HG03039 (cell line): Measurements from ENCODE around the gene EIF2B5.

Source experiments
- ATAC-seq: cut with Tn5 transposase; IDR thresholded peaks from one replicate; pipeline ENCODE4 v1.9.1; 2021; ENCODE audit warnings: mild to moderate bottlenecking, moderate library complexity; ENCODE audit not compliant: unreplicated experiment

The EIF2B5 gene

DNA sequence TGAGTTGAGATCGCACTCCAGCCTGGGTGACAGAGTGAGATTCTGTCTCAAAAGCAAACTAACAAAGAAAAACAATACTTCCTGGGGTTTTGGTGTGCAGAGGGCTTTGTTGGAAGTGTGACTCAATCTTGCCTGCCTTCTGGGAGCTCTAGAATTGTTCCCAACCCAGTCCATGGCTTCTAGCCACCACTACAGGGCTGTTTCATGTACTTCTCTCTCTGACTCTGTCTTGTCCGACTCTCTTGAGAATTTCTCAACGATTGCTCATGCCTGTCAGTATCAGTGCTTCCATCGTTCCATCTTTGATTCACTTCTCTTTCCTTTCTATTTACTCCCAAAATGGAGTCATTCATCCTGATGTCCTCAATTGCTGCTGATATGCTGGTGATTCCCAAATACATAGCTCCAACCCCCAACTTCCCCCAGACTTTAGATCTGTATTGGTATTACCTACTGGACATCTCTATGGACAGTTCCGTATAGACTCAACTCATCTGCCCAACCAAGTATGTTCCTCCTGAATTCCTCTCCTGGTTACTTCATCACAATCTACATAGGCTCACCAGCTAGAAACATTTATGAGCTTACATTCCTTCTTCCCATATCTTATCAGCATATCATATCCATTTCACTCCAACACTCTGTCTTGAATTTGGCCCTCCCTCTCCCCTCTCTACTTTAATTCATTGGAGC is 37.7 kb downstream of the EIF2B5 start:
- no peak for ATAC-seq

GRCh38 chr3:184173374-184173722 is 38.2 kb downstream of the EIF2B5 start:
- no peak for ATAC-seq

DNA sequence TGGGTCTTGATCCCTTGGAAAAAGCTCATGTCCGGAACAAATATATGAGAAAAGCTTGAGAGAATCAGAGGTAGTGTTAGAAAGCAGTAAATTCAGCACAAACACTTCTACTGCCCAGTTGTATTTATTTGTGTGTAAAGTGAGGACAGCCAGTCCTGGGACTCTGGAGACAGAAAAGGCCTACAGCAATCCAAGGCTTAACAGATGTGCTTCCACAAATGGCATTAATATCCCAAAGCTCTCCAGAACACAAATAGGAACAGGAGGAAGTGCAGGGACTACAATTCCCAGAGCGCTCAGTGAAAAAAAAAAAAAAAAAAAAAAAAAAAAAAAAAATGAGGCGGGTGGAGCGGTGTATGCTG is 39.1 kb downstream of the EIF2B5 start:
- no peak for ATAC-seq

DNA sequence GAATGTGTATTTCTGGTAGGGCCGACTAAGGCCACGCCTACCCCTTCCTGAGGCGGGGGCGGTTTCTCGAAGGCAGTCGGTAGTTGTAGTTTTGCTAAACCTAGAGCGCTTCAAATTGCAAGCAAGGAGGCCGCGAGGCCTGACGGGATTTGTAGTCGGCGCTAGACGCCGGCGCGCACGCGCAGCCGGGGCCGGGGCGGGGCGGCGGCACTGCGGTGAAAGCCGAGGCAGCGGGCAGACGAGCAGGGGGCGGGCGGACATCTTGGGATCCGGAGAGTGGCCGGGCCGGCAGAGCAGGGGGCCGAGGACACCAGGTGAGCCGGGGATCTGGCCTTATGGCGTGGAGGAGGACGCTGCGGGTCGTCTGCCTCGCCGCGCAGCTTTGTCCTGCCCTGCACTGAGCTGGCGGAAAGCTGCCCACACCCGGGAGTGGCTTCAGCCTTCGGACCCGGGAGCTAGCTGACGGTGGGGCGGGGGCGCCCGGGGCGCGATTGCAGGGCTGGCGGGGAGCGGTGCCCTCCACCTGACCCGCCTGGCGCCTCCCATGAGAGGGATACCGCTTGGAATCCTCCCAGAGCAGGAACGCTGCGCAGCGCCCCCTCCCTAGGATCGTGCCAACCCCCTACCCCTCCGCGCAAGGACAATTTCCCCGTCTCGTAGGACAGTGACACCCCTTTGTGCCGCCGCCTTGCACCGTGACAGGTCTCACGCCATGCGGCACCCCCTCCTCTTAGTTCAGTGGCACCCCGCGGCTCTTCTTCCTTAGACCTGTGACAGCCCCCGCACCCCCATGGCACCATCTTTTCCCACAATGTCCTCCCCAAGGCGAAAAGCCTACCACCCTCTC is 39.7 kb downstream of the EIF2B5 start, which contains the start of gene AP2M1:
Gene AP2M1 (plus strand): TSS at position 210 of the 847 bp plus-strand sequence. CDS start 2,139 bp downstream, outside the sequence.
- ATAC-seq, result peak; percentile 86

- ATAC-seq, result no peak
Observed at GRCh38 chr3:184175506-184175905, 40.3 kb downstream of the EIF2B5 start.

DNA sequence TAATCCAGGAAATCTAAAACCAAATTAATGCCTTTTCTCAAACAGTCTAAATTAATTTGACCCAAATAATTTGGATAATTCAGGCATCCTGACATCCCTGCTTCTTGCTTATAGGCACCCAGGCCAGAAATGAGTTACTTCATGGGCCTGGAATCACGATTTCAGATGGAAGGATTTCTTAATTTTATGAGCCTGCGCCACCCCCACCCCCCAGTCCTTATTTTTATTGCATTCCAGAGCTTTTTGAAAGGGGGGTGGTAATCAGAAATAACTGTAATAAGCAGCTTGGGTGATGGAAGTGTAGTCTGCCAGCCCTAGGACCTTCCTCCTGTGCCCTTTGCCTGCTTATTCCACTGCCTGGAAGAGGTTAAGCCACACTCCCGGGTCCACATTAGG is 40.8 kb downstream of the EIF2B5 start:
- ATAC-seq, result no peak

DNA sequence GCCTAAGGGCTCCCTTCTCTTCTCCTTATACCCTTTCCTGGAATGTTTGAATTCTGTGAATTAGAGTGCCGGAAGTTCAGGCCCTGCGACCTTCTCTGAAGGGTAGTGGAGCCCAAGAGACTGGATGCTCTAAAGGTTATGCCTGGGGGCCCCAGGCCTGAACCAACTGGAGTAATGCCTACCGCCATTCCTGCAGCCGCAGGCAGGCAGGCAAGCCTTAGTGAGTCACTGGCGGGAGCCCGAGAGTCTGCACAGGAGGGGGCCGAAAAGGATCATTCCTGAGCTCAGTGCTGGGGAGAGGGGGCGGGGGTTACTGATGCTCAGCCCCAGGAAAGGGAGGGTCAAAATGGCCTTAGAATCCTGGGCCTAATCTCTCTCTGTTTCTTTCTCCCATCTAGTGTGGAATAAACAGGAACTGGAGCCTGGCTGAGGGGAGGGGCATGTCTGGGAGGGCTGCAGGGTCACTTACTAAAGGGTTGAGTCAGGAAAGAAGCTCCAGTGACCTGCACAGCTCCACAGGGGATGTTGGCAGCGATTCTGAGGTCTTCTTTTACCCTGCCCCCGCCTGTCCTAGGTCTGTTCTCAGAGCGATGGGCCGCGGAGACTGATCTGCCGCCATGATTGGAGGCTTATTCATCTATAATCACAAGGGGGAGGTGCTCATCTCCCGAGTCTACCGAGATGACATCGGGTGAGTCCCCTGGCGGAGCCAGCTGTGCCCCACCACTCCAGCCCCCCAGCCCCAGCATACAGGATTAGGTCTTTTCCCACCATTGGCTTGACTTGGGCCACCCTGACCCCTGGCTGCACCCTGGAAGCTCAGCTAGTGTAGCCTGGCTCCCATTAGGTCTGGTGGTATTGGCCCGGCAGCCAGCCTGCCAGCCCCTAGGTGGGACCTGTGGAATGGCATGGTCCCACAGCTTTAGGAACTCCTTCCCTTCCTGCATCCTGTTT is 41.5 kb downstream of the EIF2B5 start:
- no peak for ATAC-seq

DNA sequence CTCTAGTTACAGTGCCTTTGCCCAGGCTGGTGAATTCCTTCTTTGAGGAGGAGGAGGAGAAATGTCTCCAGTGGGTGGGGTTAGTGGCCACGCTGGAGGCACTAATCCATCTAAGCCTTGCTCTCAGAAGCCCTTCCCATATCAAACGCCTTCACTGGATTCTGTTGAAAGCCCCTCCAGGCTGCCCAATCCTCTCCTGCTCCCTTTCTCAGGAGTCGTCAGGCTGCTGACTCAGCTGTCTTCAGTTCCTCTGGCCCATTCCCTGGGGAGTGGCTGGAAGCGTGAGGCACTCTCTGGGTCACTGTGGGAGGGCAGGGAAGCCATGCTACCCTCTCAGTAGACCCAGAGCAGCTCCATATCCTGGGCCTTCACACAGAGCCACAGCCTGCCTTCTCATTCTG is 42.2 kb downstream of the EIF2B5 start:
- ATAC-seq, result no peak

- no peak for ATAC-seq
Observed at GRCh38 chr3:184177767-184178306, 42.7 kb downstream of the EIF2B5 start.

GRCh38 chr3:184178521-184179138 is 43.5 kb downstream of the EIF2B5 start:
- ATAC-seq, result no peak

- no peak for ATAC-seq
Observed at GRCh38 chr3:184180165-184180564, 45.0 kb downstream of the EIF2B5 start.

DNA sequence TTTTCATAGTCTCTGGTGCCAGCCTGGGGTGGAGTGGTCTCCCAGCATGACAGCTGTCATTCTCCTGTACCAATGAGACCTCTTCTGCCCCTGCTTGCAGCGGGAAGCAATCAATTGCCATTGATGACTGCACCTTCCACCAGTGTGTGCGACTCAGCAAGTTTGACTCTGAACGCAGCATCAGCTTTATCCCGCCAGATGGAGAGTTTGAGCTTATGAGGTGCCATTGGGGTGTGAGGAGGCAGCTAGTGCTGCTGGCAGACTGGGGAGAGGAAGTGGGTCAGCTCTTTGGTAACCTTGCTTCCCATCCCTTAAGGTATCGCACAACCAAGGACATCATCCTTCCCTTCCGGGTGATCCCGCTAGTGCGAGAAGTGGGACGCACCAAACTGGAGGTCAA is 46.4 kb downstream of the EIF2B5 start:
- ATAC-seq, result no peak

GRCh38 chr3:184183679-184184078 is 48.5 kb downstream of the EIF2B5 start:
- no peak for ATAC-seq

DNA sequence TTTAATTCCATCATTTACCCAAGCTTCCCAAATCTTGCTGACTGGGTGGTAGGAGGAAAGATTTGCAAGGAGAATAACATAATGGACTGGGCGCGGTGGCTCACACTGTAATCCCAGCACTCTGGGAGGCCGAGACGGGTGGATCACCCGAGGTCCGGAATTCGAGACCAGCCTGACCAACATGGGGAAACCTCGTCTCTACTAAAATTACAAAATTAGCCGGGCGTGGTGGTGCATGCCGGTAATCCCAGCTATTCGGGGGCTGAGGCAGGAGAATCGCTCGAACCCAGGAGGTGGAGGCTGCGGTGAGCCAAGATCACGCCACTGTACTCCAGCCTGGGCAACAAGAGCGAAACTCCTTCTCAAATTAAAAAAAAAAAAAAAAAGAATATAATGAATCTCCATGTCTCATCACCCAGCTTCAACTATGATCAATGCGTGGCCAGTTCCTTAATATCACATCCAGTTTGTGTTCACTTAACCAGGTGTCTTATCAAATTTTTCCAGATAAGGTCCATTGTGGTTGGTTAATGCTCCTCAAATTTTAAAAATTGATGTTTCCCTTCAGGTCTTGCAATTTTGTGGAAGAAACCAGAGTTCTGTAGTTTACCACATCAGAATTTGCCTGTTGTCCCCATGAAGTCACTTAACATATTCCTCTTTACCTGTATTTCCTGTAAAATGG is 49.5 kb downstream of the EIF2B5 start:
- ATAC-seq, result no peak

GRCh38 chr3:184185461-184186183 is 50.5 kb downstream of the EIF2B5 start:
- ATAC-seq, result peak; percentile 83

DNA sequence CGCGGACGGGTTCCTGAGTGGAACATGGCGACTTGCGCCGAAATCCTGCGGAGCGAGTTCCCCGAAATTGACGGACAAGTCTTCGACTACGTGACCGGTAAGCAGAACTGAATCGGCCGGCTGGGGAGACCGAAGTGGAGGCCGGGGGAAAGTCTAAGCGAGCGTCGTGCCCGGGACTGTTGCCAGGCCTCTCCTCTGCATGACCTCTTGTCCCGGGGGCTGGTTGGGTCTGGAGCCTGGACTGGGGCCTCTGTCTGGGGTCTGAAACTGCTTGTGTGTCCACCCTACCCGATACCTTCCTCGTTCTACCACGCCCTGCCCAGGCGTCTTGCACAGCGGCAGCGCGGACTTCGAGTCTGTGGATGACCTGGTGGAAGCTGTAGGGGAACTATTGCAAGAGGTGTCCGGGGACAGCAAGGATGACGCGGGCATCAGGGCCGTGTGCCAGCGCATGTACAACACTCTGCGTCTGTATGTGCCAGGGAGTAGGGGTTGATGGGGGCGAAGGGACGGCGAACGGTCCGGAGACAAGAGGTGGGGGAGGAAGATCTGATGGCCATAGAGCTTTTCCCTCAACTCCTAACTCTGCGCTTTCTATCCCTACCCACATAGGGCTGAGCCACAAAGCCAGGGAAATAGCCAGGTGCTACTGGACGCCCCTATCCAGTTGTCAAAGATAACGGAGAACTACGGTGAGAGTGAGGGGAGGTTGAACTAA is 51.2 kb downstream of the EIF2B5 start, which contains the start of gene ABCF3:
Gene ABCF3 (plus strand): TSS at position 16 of the 718 bp plus-strand sequence. CDS start 9 bp downstream, at position 25.
- ATAC-seq, result peak; percentile 9

DNA sequence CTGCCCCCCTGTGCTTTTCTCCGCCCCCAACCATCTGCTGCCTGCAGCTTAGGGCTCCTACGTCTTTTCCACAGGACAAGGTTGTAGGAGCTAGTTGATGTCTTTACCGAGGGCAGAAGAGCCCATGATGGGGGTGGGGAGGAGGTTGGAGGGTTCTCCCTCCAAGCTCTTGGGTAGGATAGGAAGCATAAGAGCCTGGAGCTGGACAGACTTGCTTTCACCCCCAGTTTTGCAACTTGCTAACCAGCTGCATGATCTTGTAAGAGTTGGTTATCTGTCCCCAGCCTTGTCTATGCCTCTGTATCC is 51.7 kb downstream of the EIF2B5 start:
- ATAC-seq, result no peak

- ATAC-seq, result no peak
Observed at GRCh38 chr3:184188080-184188479, 52.9 kb downstream of the EIF2B5 start.

GRCh38 chr3:184189421-184189820 is 54.3 kb downstream of the EIF2B5 start:
- ATAC-seq, result no peak
